HG03457 (cell line): ENCODE data around the gene KCTD21.
"Not testable (repeated sequence)": the region's sequence is repeated elsewhere in the genome, so short reads cannot be mapped to it uniquely, and the experiment has no call there.

Experiments
- ATAC-seq: cut with Tn5 transposase; IDR thresholded peaks from one replicate; pipeline ENCODE4 v1.9.1; 2021; ENCODE audit warnings: moderate number of reproducible peaks; ENCODE audit not compliant: unreplicated experiment

KCTD21 gene

GRCh38 chr11:78188286-78189173 lies at the start of gene KCTD21, which contains the start of gene USP35:
TSS of gene KCTD21 (minus strand) at chr11:78188626. CDS start at chr11:78174554, 14,072 bp downstream.
TSS of gene USP35 (plus strand) at chr11:78188919. CDS start at chr11:78196246, 7,327 bp downstream.
- ATAC-seq = peak; percentile 95

- no peak for ATAC-seq
Measured at GRCh38 chr11:78237293-78238046, 49.0 kb upstream of the KCTD21 start.

- no peak for ATAC-seq
Measured at GRCh38 chr11:78234006-78234405, 45.6 kb upstream of the KCTD21 start.

GRCh38 chr11:78233046-78233445 lies 44.6 kb upstream of the KCTD21 start:
- ATAC-seq = not testable (repeated sequence)

- no peak for ATAC-seq
Measured at GRCh38 chr11:78231962-78232501, 43.6 kb upstream of the KCTD21 start.

- ATAC-seq = no peak
Measured at GRCh38 chr11:78230161-78230877, 41.9 kb upstream of the KCTD21 start.

- no peak for ATAC-seq
Measured at GRCh38 chr11:78229106-78229505, 40.7 kb upstream of the KCTD21 start.

GRCh38 chr11:78228467-78228866 lies 40.0 kb upstream of the KCTD21 start:
- ATAC-seq = no peak

- no peak for ATAC-seq
Measured at GRCh38 chr11:78227921-78228320, 39.5 kb upstream of the KCTD21 start.

- ATAC-seq = no peak
Measured at GRCh38 chr11:78226684-78227680, 38.6 kb upstream of the KCTD21 start.

GRCh38 chr11:78224906-78225420 lies 36.5 kb upstream of the KCTD21 start:
- ATAC-seq = no peak

GRCh38 chr11:78224506-78224905 lies 36.1 kb upstream of the KCTD21 start:
- no peak for ATAC-seq

- peak; percentile 73 for ATAC-seq
Measured at GRCh38 chr11:78223320-78223954, 35.0 kb upstream of the KCTD21 start.

- not testable (repeated sequence) for ATAC-seq
Measured at GRCh38 chr11:78222726-78223125, 34.3 kb upstream of the KCTD21 start.

GRCh38 chr11:78221396-78222315 lies 33.2 kb upstream of the KCTD21 start:
- no peak for ATAC-seq

- no peak for ATAC-seq
Measured at GRCh38 chr11:78220218-78221157, 32.1 kb upstream of the KCTD21 start.
